Skin epidermis (tissue), 12 donors: Measurements from ENCODE around the gene BRIP1.
"Not testable (repeated sequence)": the region's sequence is repeated elsewhere in the genome, so short reads cannot be mapped to it uniquely, and the experiment has no call there.

Source experiments
- H3K27ac ChIP-seq, 21 experiments: fragments of 200-600 bp; sonication (generic) in 11 of 21; one replicate each; pipeline ENCODE4 v1.5.0; 2020; ENCODE audit warnings: mild to moderate bottlenecking in 3 of 21, inconsistent platforms in 2 of 21, moderate library complexity in 2 of 21
- H3K4me3 ChIP-seq, 7 experiments: fragments of 200-600 bp; sonication (generic) in 2 of 7; one replicate each; pipeline ENCODE4 v1.5.0; 2020; ENCODE audit warnings: inconsistent platforms in 2 of 7, mild to moderate bottlenecking in 2 of 7, moderate library complexity in 1 of 7

BRIP1 gene

GRCh38 chr17:61868074-61868473, 4.7 kb upstream of the BRIP1 start:
- H3K4me3 ChIP-seq: no peak overlapping the region
- no peak overlapping the region for H3K27ac ChIP-seq

GRCh38 chr17:61867033-61867432, 3.7 kb upstream of the BRIP1 start:
- Histone ChIP-seq H3K4me3 (no peak overlapping the region), H3K27ac (no peak overlapping the region)

GRCh38 chr17:61863801-61864126, 436 bp upstream of the BRIP1 start:
- Histone ChIP-seq H3K4me3 (peak overlapping the region; percentile 67 to 87 (median 74)), H3K27ac (peak overlapping the region in 19 of 21 experiments; percentile 28 to 83 (median 70))

- H3K27ac ChIP-seq: peak overlapping the region in 4 of 21 experiments; percentile 70 to 82 (median 78)
These were observed 1.2 kb downstream of the BRIP1 start for GRCh38 chr17:61862105-61862574.

GRCh38 chr17:61860397-61860796, 2.9 kb downstream of the BRIP1 start:
- H3K4me3 ChIP-seq, H3K27ac ChIP-seq: not testable (repeated sequence)

More at GRCh38 chr17:61862105-61862574, 1.2 kb downstream of the BRIP1 start:
- peak overlapping the region in 4 of 7 experiments; percentile 74 to 87 (median 76) for H3K4me3 ChIP-seq

GRCh38 chr17:61856035-61856434, 7.3 kb downstream of the BRIP1 start:
- no peak overlapping the region for H3K4me3 ChIP-seq

GRCh38 chr17:61852857-61853256, 10.5 kb downstream of the BRIP1 start:
- no peak overlapping the region for H3K4me3 ChIP-seq

More at GRCh38 chr17:61856035-61856434, 7.3 kb downstream of the BRIP1 start:
- H3K27ac ChIP-seq: no peak overlapping the region

GRCh38 chr17:61849674-61850073, 13.7 kb downstream of the BRIP1 start:
- Histone ChIP-seq H3K27ac (no peak overlapping the region), H3K4me3 (no peak overlapping the region)

More at GRCh38 chr17:61852857-61853256, 10.5 kb downstream of the BRIP1 start:
- no peak overlapping the region for H3K27ac ChIP-seq

GRCh38 chr17:61848896-61849295, 14.4 kb downstream of the BRIP1 start:
- H3K27ac ChIP-seq: no peak overlapping the region
- H3K4me3 ChIP-seq: no peak overlapping the region

GRCh38 chr17:61848247-61848646, 15.1 kb downstream of the BRIP1 start:
- Histone ChIP-seq H3K4me3 (no peak overlapping the region), H3K27ac (no peak overlapping the region)

GRCh38 chr17:61847659-61848058, 15.7 kb downstream of the BRIP1 start:
- H3K4me3 ChIP-seq: no peak overlapping the region
- no peak overlapping the region for H3K27ac ChIP-seq

GRCh38 chr17:61846761-61847375, 16.5 kb downstream of the BRIP1 start:
- Histone ChIP-seq H3K27ac (no peak overlapping the region), H3K4me3 (no peak overlapping the region)

- Histone ChIP-seq H3K27ac (no peak overlapping the region), H3K4me3 (no peak overlapping the region)
These were observed 17.2 kb downstream of the BRIP1 start for GRCh38 chr17:61846088-61846487.

GRCh38 chr17:61843435-61843834, 19.9 kb downstream of the BRIP1 start:
- no peak overlapping the region for H3K4me3 ChIP-seq
- no peak overlapping the region for H3K27ac ChIP-seq

- no peak overlapping the region for H3K27ac ChIP-seq
These were observed 20.4 kb downstream of the BRIP1 start for GRCh38 chr17:61842899-61843298.

GRCh38 chr17:61839300-61839786, 24.0 kb downstream of the BRIP1 start:
- Histone ChIP-seq H3K27ac (no peak overlapping the region), H3K4me3 (no peak overlapping the region)

More at GRCh38 chr17:61842899-61843298, 20.4 kb downstream of the BRIP1 start:
- H3K4me3 ChIP-seq: no peak overlapping the region

- Histone ChIP-seq H3K27ac (no peak overlapping the region), H3K4me3 (no peak overlapping the region)
These were observed 25.9 kb downstream of the BRIP1 start for GRCh38 chr17:61837175-61838051.

GRCh38 chr17:61836266-61837174, 26.8 kb downstream of the BRIP1 start:
- no peak overlapping the region for H3K4me3 ChIP-seq
- H3K27ac ChIP-seq: no peak overlapping the region

GRCh38 chr17:61835606-61836005, 27.7 kb downstream of the BRIP1 start:
- Histone ChIP-seq H3K4me3 (no peak overlapping the region), H3K27ac (no peak overlapping the region)

- H3K4me3 ChIP-seq: no peak overlapping the region
- no peak overlapping the region for H3K27ac ChIP-seq
These were observed 28.7 kb downstream of the BRIP1 start for GRCh38 chr17:61834610-61835009.
